GM12878 (cell line): Measurements from ENCODE around the gene PIK3C2B. TPM values are rescaled to one million over a fixed set of nuclear protein-coding genes. Genes with fewer than 3 reads are reported as not detected.

Experiments
- ATAC-seq: fragments of 200-7000 bp; cut with Tn5 transposase; 3 replicates; pipeline ENCODE4 v1.9.1; 2020; ENCODE audit warnings: mild to moderate bottlenecking, moderate library complexity
- BruUV-seq: library from RNA; stranded (reverse); fragments of 400-500 nt; replicated peaks from 2 replicates; lab custom pipeline; 2021; lab: Mats Ljungman, UMichigan
- CTCF ChIA-PET: fragments of 300-600 bp; sonication (Branson Sonifier 250); formaldehyde crosslinking; extraction: SDS; loops from one replicate; lab custom pipeline; 2021; ENCODE audit warnings: inconsistent platforms; lab: Yijun Ruan, JAX
- POLR2A ChIA-PET: fragments of 350-600 bp; formaldehyde crosslinking; extraction: SDS; loops from one replicate; lab custom pipeline; 2021; ENCODE audit warnings: inconsistent platforms; lab: Charles Lee
- RAD21 ChIA-PET: fragments of 300-600 bp; sonication (Branson Sonifier 250); formaldehyde crosslinking; loops from one replicate; lab custom pipeline; 2023; ENCODE audit warnings: antibody characterized with exemption; ENCODE audit not compliant: unreplicated experiment; lab: Charles Lee
- SMC1A ChIA-PET: fragments of 300-600 bp; sonication (Branson Sonifier 250); formaldehyde crosslinking; loops from one replicate; lab custom pipeline; 2023; ENCODE audit not compliant: unreplicated experiment, uncharacterized antibody; lab: Charles Lee
- DNase-seq: peaks from one replicate; pipeline ENCODE4 v3.0.0-alpha.2; 2011; ENCODE audit warnings: low read depth, low spot score
- FAIRE-seq: peaks from 3 replicates; lab custom pipeline; 2011; peaks lifted over from hg19 to GRCh38; lab: Jason Lieb, UNC
- H2AFZ ChIP-seq: 2 replicates; pipeline ENCODE4 v1.6.0; 2011; ENCODE audit warnings: low read depth, low read length, control low read depth; ENCODE audit not compliant: control insufficient read depth
- H3K27ac ChIP-seq: 2 replicates; pipeline ENCODE4 v1.5.1; 2011; ENCODE audit warnings: control low read depth; ENCODE audit not compliant: control insufficient read depth, insufficient read depth
- H3K27me3 ChIP-seq, 2 experiments: replicated peaks in 1 of 2; 2 replicates each; pipeline versions ENCODE4 v1.6.0 to v1.6.1; 2011; ENCODE audit warnings: low read length in 1 of 2; ENCODE audit not compliant: control insufficient read depth in 2 of 2, insufficient read depth in 2 of 2
- H3K36me3 ChIP-seq, 2 experiments: 2 replicates each; pipeline ENCODE4 v1.5.1; 2011; ENCODE audit warnings: low read length in 1 of 2; ENCODE audit not compliant: control insufficient read depth in 2 of 2, insufficient read depth in 2 of 2
- H3K4me1 ChIP-seq: 2 replicates; pipeline ENCODE4 v1.6.1; 2011; ENCODE audit warnings: mild to moderate bottlenecking, low read length, moderate library complexity, mixed read lengths; ENCODE audit not compliant: control insufficient read depth, insufficient read depth
- H3K4me2 ChIP-seq: 2 replicates; pipeline ENCODE4 v1.6.0; 2011; ENCODE audit warnings: control low read depth; ENCODE audit not compliant: control insufficient read depth, insufficient read depth
- H3K4me3 ChIP-seq: fragments of 200-600 bp; sonication (generic); 2 replicates; pipeline ENCODE4 v1.5.1; 2016
- H3K79me2 ChIP-seq: 2 replicates; pipeline ENCODE4 v1.6.0; 2011; ENCODE audit warnings: low read length; ENCODE audit not compliant: control insufficient read depth, insufficient read depth
- H3K9ac ChIP-seq: 2 replicates; pipeline ENCODE4 v1.8.0; 2011; ENCODE audit warnings: low read length, control low read depth, mixed read lengths; ENCODE audit not compliant: control insufficient read depth, insufficient read depth
- H3K9me3 ChIP-seq: replicated peaks from 3 replicates; pipeline ENCODE4 v1.5.1; 2011; ENCODE audit warnings: mild to moderate bottlenecking, low read length; ENCODE audit not compliant: control insufficient read depth, insufficient read depth
- H4K20me1 ChIP-seq: 2 replicates; pipeline ENCODE4 v1.6.0; 2011; ENCODE audit not compliant: control insufficient read depth, insufficient read depth
- ATF7 ChIP-seq: fragments of 450-650 bp; IDR thresholded peaks from 2 replicates; pipeline ENCODE4 v1.6.1; 2016; ENCODE audit warnings: low read depth, mild to moderate bottlenecking
- EGR1 ChIP-seq, 2 experiments: IDR thresholded peaks; 1 replicate in 1 of 2; 2 replicates in 1 of 2; pipeline ENCODE4 v1.6.1; 2011 to 2012; ENCODE audit warnings: low read depth in 2 of 2, low read length in 2 of 2, borderline replicate concordance in 1 of 2, mild to moderate bottlenecking in 1 of 2, moderate library complexity in 1 of 2
- PAX5 ChIP-seq: IDR thresholded peaks from 2 replicates; pipeline ENCODE4 v1.6.1; 2011; ENCODE audit warnings: low read depth, low read length, borderline replicate concordance
- ZNF24 ChIP-seq: fragments of 450-650 bp; IDR thresholded peaks from 2 replicates; pipeline ENCODE4 v1.6.1; 2017; ENCODE audit warnings: antibody characterized with exemption, mild to moderate bottlenecking
- WGBS: methylation state at CpG from one replicate; pipeline ENCODE4 v1.1.6; 2016; ENCODE audit warnings: low lambda C conversion rate; ENCODE audit not compliant: insufficient replicate concordance, insufficient coverage; ENCODE audit errors: missing lambda C conversion rate; 5-methylcytosine and 5-hydroxymethylcytosine counted together
- in situ Hi-C: fragments of 300-500 bp; cut with MboI; formaldehyde crosslinking; loops from 9 replicates; pipeline ENCODE4 v1.14.3; 2018; ENCODE audit warnings: mixed read lengths
- intact Hi-C: fragments of 100-400 bp; cut with micrococcal nuclease; formaldehyde crosslinking; loops from one replicate; pipeline ENCODE4 v1.14.2; 2022; ENCODE audit not compliant: unreplicated experiment
- polyA plus RNA-seq, 11 experiments: library from polyadenylated mRNA; depleted of rRNA in 4 of 11; unstranded in 6 of 11; stranded (reverse) in 5 of 11; fragments of >200 nt; fragmentation: Nextera tagmentation in 4 of 11; fragmentation: Illumina TruSeq in 1 of 11; extraction: Ambion mirVana in 4 of 11; extraction: Trizol in 1 of 11; gene quantifications; 1 replicate in 1 of 11; 2 replicates in 10 of 11; pipeline versions ENCODE4 v1.2.1 to v1.2.3, GENCODE V29; 2011 to 2016; ENCODE audit warnings: inconsistent platforms in 2 of 11, missing spikeins in 2 of 11, low read depth in 1 of 11
- total RNA-seq, 4 experiments: library from RNA; depleted of rRNA in 3 of 4; stranded (reverse); fragments of >200 nt in 3 of 4; fragmentation: Illumina TruSeq in 1 of 4; extraction: Trizol in 1 of 4; gene quantifications; 2 replicates each; pipeline versions ENCODE4 v1.2.1 to v1.2.3, GENCODE V29; 2013 to 2021
- TF ChIP-seq, protein P1 (sequence below): fragments of 450-650 bp; IDR thresholded peaks from 2 replicates; pipeline ENCODE4 v1.6.1; 2018; ENCODE audit warnings: borderline replicate concordance, mild to moderate bottlenecking; ENCODE audit not compliant: partially characterized antibody

Gene PIK3C2B
- total and polyA plus RNA-seq, 10 of the 15 experiments (the other 5 are each of a cell fraction or from before 2014, with no cell fraction given) = 2.2 to 38.1 (median 11.4) TPM

- in situ Hi-C loops = no loop called here
- ChIA-PET CTCF (interaction anchor here (0.9 to 51.8 kb wide), 9 partner anchors 8 to 103 kb away, joined by 3 to 2021 read pairs (median 5); partner anchors contain the start of gene PIK3C2B), RAD21 (interaction anchor here (0.6 to 3.7 kb wide), 15 partner anchors 11 to 50 kb away, joined by 3 to 48 read pairs (median 5); partner anchors contain the start of genes MDM4 and PIK3C2B), POLR2A (interaction anchor here (0.6 to 4.2 kb wide), 11 partner anchors 13 to 58 kb away, joined by 3 to 46 read pairs (median 5); partner anchors contain the start of gene PIK3C2B)
- no peak; the same call in 2 of the 3 replicates for ATAC-seq
- H3K4me3 ChIP-seq = no peak overlapping the region
- intact Hi-C loops = loop anchor here (2.0 kb wide), 1 partner anchor 20 kb away; no protein-coding TSS in a partner anchor
- no TSS peak for BruUV-seq
- TF ChIP-seq ZNF24 = no peak
- no peak for TF ChIP-seq ATF7
- TF ChIP-seq PAX5 = no peak
- TF ChIP-seq, protein P1, sequence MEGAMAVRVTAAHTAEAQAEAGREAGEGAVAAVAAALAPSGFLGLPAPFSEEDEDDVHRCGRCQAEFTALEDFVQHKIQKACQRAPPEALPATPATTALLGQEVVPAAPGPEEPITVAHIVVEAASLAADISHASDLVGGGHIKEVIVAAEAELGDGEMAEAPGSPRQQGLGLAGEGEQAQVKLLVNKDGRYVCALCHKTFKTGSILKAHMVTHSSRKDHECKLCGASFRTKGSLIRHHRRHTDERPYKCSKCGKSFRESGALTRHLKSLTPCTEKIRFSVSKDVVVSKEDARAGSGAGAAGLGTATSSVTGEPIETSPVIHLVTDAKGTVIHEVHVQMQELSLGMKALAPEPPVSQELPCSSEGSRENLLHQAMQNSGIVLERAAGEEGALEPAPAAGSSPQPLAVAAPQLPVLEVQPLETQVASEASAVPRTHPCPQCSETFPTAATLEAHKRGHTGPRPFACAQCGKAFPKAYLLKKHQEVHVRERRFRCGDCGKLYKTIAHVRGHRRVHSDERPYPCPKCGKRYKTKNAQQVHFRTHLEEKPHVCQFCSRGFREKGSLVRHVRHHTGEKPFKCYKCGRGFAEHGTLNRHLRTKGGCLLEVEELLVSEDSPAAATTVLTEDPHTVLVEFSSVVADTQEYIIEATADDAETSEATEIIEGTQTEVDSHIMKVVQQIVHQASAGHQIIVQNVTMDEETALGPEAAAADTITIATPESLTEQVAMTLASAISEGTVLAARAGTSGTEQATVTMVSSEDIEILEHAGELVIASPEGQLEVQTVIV = no peak
- peak in 1 of 2 experiments; percentile 10; a peak in 1 of 3 replicates for TF ChIP-seq EGR1 (IDR thresholded peaks at IDR 0.05; ENCODE audit: borderline replicate concordance in 1 of 2, low read depth in 2 of 2, low read length in 2 of 2)
- TF ChIP-seq, all 136 proteins: peak for 1
- H3K27ac ChIP-seq = peak overlapping the region; percentile 88
- H3K4me2 ChIP-seq = peak overlapping the region; percentile 90
- H3K9me3 ChIP-seq = no peaks in the 10 kb centered on the region
- peaks cover 51% of the 10 kb centered on the region for H3K4me1 ChIP-seq
- peaks cover 14 to 17% of the 10 kb centered on the region in 2 experiments for H3K36me3 ChIP-seq
- no peaks in the 10 kb centered on the region for H3K79me2 ChIP-seq
- no peak overlapping the region; the same call in 1 of the 2 replicates for H3K9ac ChIP-seq
- FAIRE-seq (no peak), DNase-seq (no peak)
- no peak overlapping the region for H2AFZ ChIP-seq
- no peaks in the 10 kb centered on the region for H3K27me3 ChIP-seq
- SMC1A ChIA-PET = interaction anchor here (0.7 to 7.8 kb wide), 14 partner anchors 9 to 59 kb away, joined by 3 to 91 read pairs (median 12); partner anchors contain the start of genes MDM4 and PIK3C2B
- 48% methylated on average over 16 of the region's 17 CpGs for WGBS
- H4K20me1 ChIP-seq = no peaks in the 10 kb centered on the region
Observed at GRCh38 chr1:204466416-204467405, 27.9 kb downstream of the PIK3C2B start.
